Esophagus muscularis mucosa (tissue), 3 donors: ENCODE measurements around the gene PEX5L.

Source experiments
- POLR2AphosphoS5 ChIP-seq, 2 donors: sonication (generic); formaldehyde crosslinking; IDR thresholded peaks; one replicate each; pipeline ENCODE4 v1.6.1; 2017; ENCODE audit warnings: antibody characterized with exemption in 2 of 2
- TF ChIP-seq, protein P1 (sequence below), 3 experiments: fragments of 200-600 bp in 2 of 3; fragments of 450-650 bp in 1 of 3; sonication (generic) in 2 of 3; IDR thresholded peaks; one replicate each; pipeline ENCODE4 v1.5.1; 2017 to 2019; ENCODE audit warnings: antibody characterized with exemption in 3 of 3, mild to moderate bottlenecking in 2 of 3, moderate library complexity in 1 of 3

- TF ChIP-seq, protein P1, sequence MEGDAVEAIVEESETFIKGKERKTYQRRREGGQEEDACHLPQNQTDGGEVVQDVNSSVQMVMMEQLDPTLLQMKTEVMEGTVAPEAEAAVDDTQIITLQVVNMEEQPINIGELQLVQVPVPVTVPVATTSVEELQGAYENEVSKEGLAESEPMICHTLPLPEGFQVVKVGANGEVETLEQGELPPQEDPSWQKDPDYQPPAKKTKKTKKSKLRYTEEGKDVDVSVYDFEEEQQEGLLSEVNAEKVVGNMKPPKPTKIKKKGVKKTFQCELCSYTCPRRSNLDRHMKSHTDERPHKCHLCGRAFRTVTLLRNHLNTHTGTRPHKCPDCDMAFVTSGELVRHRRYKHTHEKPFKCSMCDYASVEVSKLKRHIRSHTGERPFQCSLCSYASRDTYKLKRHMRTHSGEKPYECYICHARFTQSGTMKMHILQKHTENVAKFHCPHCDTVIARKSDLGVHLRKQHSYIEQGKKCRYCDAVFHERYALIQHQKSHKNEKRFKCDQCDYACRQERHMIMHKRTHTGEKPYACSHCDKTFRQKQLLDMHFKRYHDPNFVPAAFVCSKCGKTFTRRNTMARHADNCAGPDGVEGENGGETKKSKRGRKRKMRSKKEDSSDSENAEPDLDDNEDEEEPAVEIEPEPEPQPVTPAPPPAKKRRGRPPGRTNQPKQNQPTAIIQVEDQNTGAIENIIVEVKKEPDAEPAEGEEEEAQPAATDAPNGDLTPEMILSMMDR (IDR thresholded peaks at IDR 0.05) = no peak
- TF ChIP-seq POLR2AphosphoS5 (IDR thresholded peaks at IDR 0.05) = no peak
These were observed 41.9 kb upstream of the PEX5L start for GRCh38 chr3:180078592-180078991.
